Liver (tissue), 9 donors: ENCODE results near the gene TAS1R1. TPM values are rescaled to one million over a fixed set of nuclear protein-coding genes. Genes with fewer than 3 reads are reported as not detected.

Experiments used
- DNase-seq: peaks from one replicate; pipeline ENCODE4 v3.0.0-alpha.2; 2017; ENCODE audit warnings: low spot score
- H3K27ac ChIP-seq, 2 donors: one replicate each; pipeline ENCODE4 v1.7.0; 2013; ENCODE audit warnings: inconsistent platforms in 2 of 2, low read length in 2 of 2, control low read depth in 1 of 2, low read depth in 1 of 2, mild to moderate bottlenecking in 1 of 2
- H3K27me3 ChIP-seq, 4 donors: one replicate each; pipeline versions ENCODE4 v1.6.1 to v1.7.0; 2013; ENCODE audit warnings: low read length in 3 of 4, inconsistent platforms in 1 of 4, mild to moderate bottlenecking in 1 of 4, moderate library complexity in 1 of 4; ENCODE audit not compliant: control insufficient read depth in 4 of 4, insufficient read depth in 4 of 4
- H3K36me3 ChIP-seq, 4 donors: one replicate each; pipeline versions ENCODE4 v1.6.1 to v1.7.0; 2013; ENCODE audit warnings: low read length in 3 of 4, mild to moderate bottlenecking in 3 of 4, low read depth in 1 of 4, moderate library complexity in 1 of 4; ENCODE audit not compliant: control insufficient read depth in 4 of 4, insufficient read depth in 3 of 4
- H3K4me1 ChIP-seq, 4 donors: one replicate each; pipeline versions ENCODE4 v1.6.1 to v1.7.0; 2013; ENCODE audit warnings: low read length in 3 of 4, mild to moderate bottlenecking in 3 of 4, moderate library complexity in 1 of 4; ENCODE audit not compliant: control insufficient read depth in 4 of 4, insufficient read depth in 4 of 4
- H3K4me3 ChIP-seq, 3 donors: one replicate each; pipeline versions ENCODE4 v1.6.1 to v1.7.0; 2013; ENCODE audit warnings: low read length in 3 of 3, control low read depth in 1 of 3, low read depth in 1 of 3, mild to moderate bottlenecking in 1 of 3
- H3K9ac ChIP-seq, 2 donors: one replicate each; pipeline ENCODE4 v1.7.0; 2013; ENCODE audit warnings: low read length in 2 of 2, mild to moderate bottlenecking in 2 of 2, moderate library complexity in 2 of 2, control low read depth in 1 of 2, low read depth in 1 of 2
- H3K9me3 ChIP-seq, 4 donors: one replicate each; pipeline versions ENCODE4 v1.6.1 to v1.7.0; 2013; ENCODE audit warnings: low read length in 3 of 4; ENCODE audit not compliant: control insufficient read depth in 4 of 4
- ATF3 ChIP-seq: IDR thresholded peaks from 2 replicates; pipeline ENCODE4 v1.6.1; 2016; ENCODE audit warnings: antibody characterized with exemption
- CTCF ChIP-seq: fragments of 150-350 bp; IDR thresholded peaks from 2 replicates; pipeline ENCODE4 v1.5.1; 2017; ENCODE audit warnings: improper control_type of control experiment, low read depth, low read length; ENCODE audit not compliant: missing input control
- EGR1 ChIP-seq, 2 donors: IDR thresholded peaks; 2 replicates each; pipeline ENCODE4 v1.6.1; 2016 to 2018; ENCODE audit warnings: antibody characterized with exemption in 2 of 2, low read depth in 2 of 2
- FOXA1 ChIP-seq: IDR thresholded peaks from 2 replicates; pipeline ENCODE4 v1.6.1; 2016; ENCODE audit warnings: antibody characterized with exemption
- FOXA2 ChIP-seq: IDR thresholded peaks from 2 replicates; pipeline ENCODE4 v1.6.1; 2016; ENCODE audit warnings: antibody characterized with exemption
- GABPA ChIP-seq, 2 donors: IDR thresholded peaks in 1 of 2; conservative IDR thresholded peaks in 1 of 2; 2 replicates each; pipeline ENCODE4 v1.6.1; 2016; ENCODE audit warnings: antibody characterized with exemption in 2 of 2, mild to moderate bottlenecking in 1 of 2, moderate library complexity in 1 of 2
- HNF4A ChIP-seq, 2 donors: conservative IDR thresholded peaks; 2 replicates each; pipeline ENCODE4 v1.6.1; 2016; ENCODE audit warnings: antibody characterized with exemption in 2 of 2, mild to moderate bottlenecking in 2 of 2
- HNF4G ChIP-seq: IDR thresholded peaks from 2 replicates; pipeline ENCODE4 v1.6.1; 2016; ENCODE audit warnings: antibody characterized with exemption
- JUND ChIP-seq, 2 donors: IDR thresholded peaks; 2 replicates each; pipeline ENCODE4 v1.6.1; 2016; ENCODE audit warnings: antibody characterized with exemption in 2 of 2
- MAX ChIP-seq: IDR thresholded peaks from 2 replicates; pipeline ENCODE4 v1.6.1; 2016; ENCODE audit warnings: antibody characterized with exemption
- NR2F2 ChIP-seq: IDR thresholded peaks from 2 replicates; pipeline ENCODE4 v1.6.1; 2016; ENCODE audit warnings: antibody characterized with exemption
- RAD21 ChIP-seq, 2 donors: IDR thresholded peaks; 2 replicates each; pipeline ENCODE4 v1.6.1; 2016; ENCODE audit warnings: antibody characterized with exemption in 2 of 2, mild to moderate bottlenecking in 2 of 2
- REST ChIP-seq: IDR thresholded peaks from 2 replicates; pipeline ENCODE4 v1.6.1; 2016; ENCODE audit warnings: antibody characterized with exemption, mild to moderate bottlenecking
- SP1 ChIP-seq: IDR thresholded peaks from 2 replicates; pipeline ENCODE4 v1.6.1; 2018; ENCODE audit warnings: antibody characterized with exemption, mild to moderate bottlenecking
- TAF1 ChIP-seq: conservative IDR thresholded peaks from 2 replicates; pipeline ENCODE4 v1.6.1; 2016; ENCODE audit warnings: antibody characterized with exemption, mild to moderate bottlenecking
- YY1 ChIP-seq: IDR thresholded peaks from 2 replicates; pipeline ENCODE4 v1.6.1; 2016; ENCODE audit warnings: antibody characterized with exemption, mild to moderate bottlenecking
- ZBTB33 ChIP-seq: IDR thresholded peaks from 2 replicates; pipeline ENCODE4 v1.6.1; 2016; ENCODE audit warnings: antibody characterized with exemption
- WGBS: extraction: QIAGEN DNeasy Blood & Tissue Kit; methylation state at CpG from one replicate; pipeline ENCODE4 v1.1.7; 2013; 5-methylcytosine and 5-hydroxymethylcytosine counted together
- polyA plus RNA-seq, 2 donors: library from polyadenylated mRNA; stranded (reverse) in 1 of 2; unstranded in 1 of 2; fragments of 200-250 nt in 1 of 2; fragments of >200 nt in 1 of 2; fragmentation: Nextera tagmentation in 1 of 2; extraction: Ambion mirVana in 1 of 2; gene quantifications; one replicate each; pipeline versions ENCODE4 v1.2.1 to v1.2.3, GENCODE V29; 2013 to 2015
- total RNA-seq, 2 donors: library from RNA; depleted of rRNA; stranded (reverse); fragments of >200 nt; gene quantifications; one replicate each; pipeline ENCODE4 v1.2.3, GENCODE V29; 2014
- donor health status: healthy.
- donor health status: healthy.
- donor health status: healthy.
- donor health status: healthy.
- donor health status: healthy.

The TAS1R1 gene
- total and polyA plus RNA-seq, 4 donors = not detected

GRCh38 chr1:6580119-6580592, 25.0 kb downstream of the TAS1R1 start:
- H3K36me3 ChIP-seq = no peaks in the 10 kb centered on the region
- H3K4me1 ChIP-seq = peaks cover 18 to 50% (median 40%) of the 10 kb centered on the region in 4 donors
- no peak for TF ChIP-seq CTCF
- no peak for TF ChIP-seq MAX
- TF ChIP-seq TAF1 = peak; percentile 6
- no peak for TF ChIP-seq REST
- TF ChIP-seq YY1 = peak; percentile 7
- no peak for TF ChIP-seq ZBTB33
- TF ChIP-seq FOXA1 = no peak
- TF ChIP-seq RAD21 (IDR thresholded peaks at IDR 0.05) = no peak
- TF ChIP-seq NR2F2 = no peak
- TF ChIP-seq HNF4G = no peak
- TF ChIP-seq SP1 = no peak
- TF ChIP-seq GABPA (IDR thresholded peaks at IDR 0.05 in 1 of 2, conservative IDR thresholded peaks at IDR 0.05 in 1 of 2) = no peak
- peak overlapping the region; percentile 71 to 89 (median 75) for H3K4me3 ChIP-seq
- under 1% methylated on average over 30 of the region's 30 CpGs for WGBS
- no peaks in the 10 kb centered on the region for H3K27me3 ChIP-seq
- H3K9ac ChIP-seq = peak overlapping the region; percentile 42 to 72
- peak overlapping the region; percentile 88 to 97 for H3K27ac ChIP-seq
- no peaks in the 10 kb centered on the region for H3K9me3 ChIP-seq
- DNase-seq = no peak

- WGBS = 21% methylated on average over 19 of the region's 19 CpGs
- H3K9ac ChIP-seq = peak overlapping the region; percentile 42 to 72
- H3K9me3 ChIP-seq = no peaks in the 10 kb centered on the region
- no peaks in the 10 kb centered on the region for H3K36me3 ChIP-seq
- DNase-seq = no peak
- H3K4me1 ChIP-seq = peaks cover 18 to 54% (median 40%) of the 10 kb centered on the region in 4 donors
- peak overlapping the region; percentile 71 to 89 (median 75) for H3K4me3 ChIP-seq
- no peaks in the 10 kb centered on the region for H3K27me3 ChIP-seq
- peak overlapping the region; percentile 88 to 97 for H3K27ac ChIP-seq
- TF ChIP-seq ZBTB33 (no peak), FOXA2 (no peak), RAD21 (IDR thresholded peaks at IDR 0.05) (peak in 1 of 2 donors; percentile 6), YY1 (peak; percentile 17), JUND (IDR thresholded peaks at IDR 0.05) (peak in 1 of 2 donors; percentile 41), ATF3 (no peak), HNF4A (conservative IDR thresholded peaks at IDR 0.05) (peak; percentile 51 to 67), TAF1 (no peak), EGR1 (IDR thresholded peaks at IDR 0.05; ENCODE audit: low read depth in 2 of 2) (no peak), REST (peak; percentile 23), HNF4G (no peak)
Observed at GRCh38 chr1:6580593-6581409, 25.7 kb downstream of the TAS1R1 start.
